AG04450 (cell line): ENCODE measurements around the gene GTF2IRD1. TPM values are rescaled to one million over a fixed set of nuclear protein-coding genes. Genes with fewer than 3 reads are reported as not detected.

ENCODE experiments used
- CTCF ChIA-PET: fragments of 300-600, 350-600 bp; formaldehyde crosslinking; extraction: SDS; loops from one replicate; lab custom pipeline; 2022; ENCODE audit warnings: antibody characterized with exemption, inconsistent platforms; lab: Charles Lee
- POLR2A ChIA-PET: fragments of 350-600 bp; formaldehyde crosslinking; extraction: SDS; loops from one replicate; lab custom pipeline; 2021; ENCODE audit warnings: antibody characterized with exemption, inconsistent platforms; lab: Yijun Ruan, JAX
- DNase-seq: peaks from one replicate; pipeline ENCODE4 v3.0.0-alpha.2; 2011; ENCODE audit warnings: low read depth, low spot score
- H3K27ac ChIP-seq: one replicate; pipeline ENCODE4 v1.5.1; 2012; ENCODE audit warnings: low read depth, low read length, control low read depth
- H3K27me3 ChIP-seq: one replicate; pipeline ENCODE4 v1.6.0; 2012; ENCODE audit warnings: low read length; ENCODE audit not compliant: control insufficient read depth, insufficient read depth
- H3K4me3 ChIP-seq: 2 replicates; pipeline ENCODE4 v1.5.1; 2011; ENCODE audit warnings: mild to moderate bottlenecking, low read depth, low read length, control low read depth
- H3K9me3 ChIP-seq: 2 replicates; pipeline ENCODE4 v1.5.1; 2012; ENCODE audit warnings: low read length; ENCODE audit not compliant: control insufficient read depth, insufficient read depth
- polyA plus RNA-seq: library from polyadenylated mRNA; depleted of rRNA; stranded (reverse); fragments of >200 nt; gene quantifications from 2 replicates; pipeline ENCODE4 v1.2.3, GENCODE V29; 2011
- TF ChIP-seq, protein P1 (sequence below): IDR thresholded peaks from 2 replicates; pipeline ENCODE4 v1.5.1; 2011; ENCODE audit warnings: low read depth, low read length, control low read depth, inconsistent platforms

GTF2IRD1 gene
- polyA plus RNA-seq, 1 experiment, result 23.5 TPM

GRCh38 chr7:74569501-74570075, 115.9 kb downstream of the GTF2IRD1 start:
- Histone ChIP-seq H3K27me3 (no peaks in the 10 kb centered on the region), H3K9me3 (no peaks in the 10 kb centered on the region), H3K4me3 (no peak overlapping the region), H3K27ac (no peak overlapping the region)
- TF ChIP-seq, protein P1, sequence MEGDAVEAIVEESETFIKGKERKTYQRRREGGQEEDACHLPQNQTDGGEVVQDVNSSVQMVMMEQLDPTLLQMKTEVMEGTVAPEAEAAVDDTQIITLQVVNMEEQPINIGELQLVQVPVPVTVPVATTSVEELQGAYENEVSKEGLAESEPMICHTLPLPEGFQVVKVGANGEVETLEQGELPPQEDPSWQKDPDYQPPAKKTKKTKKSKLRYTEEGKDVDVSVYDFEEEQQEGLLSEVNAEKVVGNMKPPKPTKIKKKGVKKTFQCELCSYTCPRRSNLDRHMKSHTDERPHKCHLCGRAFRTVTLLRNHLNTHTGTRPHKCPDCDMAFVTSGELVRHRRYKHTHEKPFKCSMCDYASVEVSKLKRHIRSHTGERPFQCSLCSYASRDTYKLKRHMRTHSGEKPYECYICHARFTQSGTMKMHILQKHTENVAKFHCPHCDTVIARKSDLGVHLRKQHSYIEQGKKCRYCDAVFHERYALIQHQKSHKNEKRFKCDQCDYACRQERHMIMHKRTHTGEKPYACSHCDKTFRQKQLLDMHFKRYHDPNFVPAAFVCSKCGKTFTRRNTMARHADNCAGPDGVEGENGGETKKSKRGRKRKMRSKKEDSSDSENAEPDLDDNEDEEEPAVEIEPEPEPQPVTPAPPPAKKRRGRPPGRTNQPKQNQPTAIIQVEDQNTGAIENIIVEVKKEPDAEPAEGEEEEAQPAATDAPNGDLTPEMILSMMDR, result no peak
- POLR2A ChIA-PET, result no interaction called here
- DNase-seq, result no peak
- CTCF ChIA-PET, result interaction anchor here (1.8 kb wide), 1 partner anchor 152 kb away, joined by 6 read pairs; no protein-coding TSS in a partner anchor

- CTCF ChIA-PET, result interaction anchor here (1.8 kb wide), 1 partner anchor 153 kb away, joined by 6 read pairs; no protein-coding TSS in a partner anchor
- POLR2A ChIA-PET, result no interaction called here
- Histone ChIP-seq H3K9me3 (no peaks in the 10 kb centered on the region), H3K27me3 (no peaks in the 10 kb centered on the region), H3K4me3 (no peak overlapping the region), H3K27ac (no peak overlapping the region)
- DNase-seq, result no peak
- TF ChIP-seq, protein P1, result no peak
Observed at GRCh38 chr7:74570533-74571156, 116.9 kb downstream of the GTF2IRD1 start.

- ChIA-PET POLR2A (no interaction called here), CTCF (no interaction called here)
- Histone ChIP-seq H3K4me3 (no peak overlapping the region), H3K27me3 (no peaks in the 10 kb centered on the region), H3K27ac (no peak overlapping the region), H3K9me3 (no peaks in the 10 kb centered on the region)
- TF ChIP-seq, protein P1, result no peak
- DNase-seq, result no peak
Observed at GRCh38 chr7:74572301-74572979, 118.7 kb downstream of the GTF2IRD1 start.

DNA sequence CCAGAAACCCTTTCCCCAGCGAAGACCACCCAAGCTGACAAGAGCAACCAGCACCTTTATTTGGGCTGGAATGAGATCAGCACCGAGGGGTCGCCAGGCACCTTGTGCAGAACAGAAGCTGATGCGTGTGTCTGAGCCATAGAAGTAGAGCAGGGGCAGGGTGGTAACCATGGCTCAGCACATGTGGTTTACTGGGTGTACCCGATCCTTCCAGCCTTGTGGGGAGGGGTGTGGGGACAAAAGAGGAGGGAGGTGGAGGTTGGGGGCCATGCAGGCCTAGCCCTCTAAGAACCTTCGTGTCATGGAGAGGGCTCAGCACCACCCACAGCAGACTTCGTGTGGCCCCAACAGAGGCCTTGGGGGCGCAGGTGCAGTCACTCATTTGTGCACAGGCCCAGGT, 119.8 kb downstream of the GTF2IRD1 start:
- H3K9me3 ChIP-seq, result no peaks in the 10 kb centered on the region
- ChIA-PET POLR2A (interaction anchor here (0.7 kb wide), 1 partner anchor 13 kb away, joined by 4 read pairs; no protein-coding TSS in a partner anchor), CTCF (interaction anchor here (0.7 kb wide), 1 partner anchor 24 kb away, joined by 6 read pairs; no protein-coding TSS in a partner anchor)
- TF ChIP-seq, protein P1, result no peak
- no peak overlapping the region for H3K4me3 ChIP-seq
- no peaks in the 10 kb centered on the region for H3K27me3 ChIP-seq
- DNase-seq, result no peak
- H3K27ac ChIP-seq, result no peak overlapping the region
